ENCODE data around the gene RARS1.

Gene RARS1

DNA sequence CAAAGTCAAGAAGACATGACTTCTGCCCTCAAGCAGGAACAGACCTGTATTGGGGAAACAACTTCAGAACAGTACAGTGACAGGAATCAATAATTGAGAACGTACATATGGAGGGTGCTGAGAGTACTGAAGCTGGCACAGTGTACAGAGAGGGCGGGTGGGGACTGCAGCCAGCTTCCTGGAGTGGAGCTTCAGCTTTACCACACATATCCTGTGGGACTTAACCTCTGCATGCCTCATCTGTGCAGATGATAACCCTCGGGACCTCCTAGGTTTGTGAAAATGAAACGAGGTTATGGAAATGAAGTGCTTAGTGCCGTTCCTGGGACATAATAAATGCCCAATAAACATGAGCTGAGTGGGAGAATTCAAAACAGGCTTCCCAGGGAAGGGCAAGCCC is 22.1 kb upstream of the RARS1 start:
- Histone ChIP-seq H3K9ac (ENCODE audit: low read depth, low read length, poor library complexity, severe bottlenecking) (no peak overlapping the region), H3K36me3 (ENCODE audit: insufficient read depth, low read length) (no peaks in the 10 kb centered on the region), H2AFZ (ENCODE audit: low read length) (peak overlapping the region; percentile 60; the same call in 1 of the 2 replicates), H3K79me2 (ENCODE audit: insufficient read depth, low read length) (no peaks in the 10 kb centered on the region), H3K4me1 (ENCODE audit: insufficient read depth, low read length, poor library complexity, severe bottlenecking) (no peaks in the 10 kb centered on the region), H3F3A (ENCODE audit: low read depth) (no peaks in the 10 kb centered on the region), H4K20me1 (ENCODE audit: insufficient read depth, low read length, poor library complexity, severe bottlenecking) (no peaks in the 10 kb centered on the region), H3K9me3 (ENCODE audit: insufficient read depth, low read depth, low read length) (no peaks in the 10 kb centered on the region), H3K27me3 (ENCODE audit: insufficient read depth, low read length, poor library complexity, severe bottlenecking) (no peaks in the 10 kb centered on the region), H3K9me2 (replicated peaks; ENCODE audit: low read depth, low read length) (no peaks in the 10 kb centered on the region), H3K4me3 (ENCODE audit: low read length, poor library complexity, severe bottlenecking) (no peak overlapping the region), H3K4me2 (ENCODE audit: low read depth, low read length, poor library complexity, severe bottlenecking) (no peak overlapping the region)
- TF ChIP-seq, protein P1, sequence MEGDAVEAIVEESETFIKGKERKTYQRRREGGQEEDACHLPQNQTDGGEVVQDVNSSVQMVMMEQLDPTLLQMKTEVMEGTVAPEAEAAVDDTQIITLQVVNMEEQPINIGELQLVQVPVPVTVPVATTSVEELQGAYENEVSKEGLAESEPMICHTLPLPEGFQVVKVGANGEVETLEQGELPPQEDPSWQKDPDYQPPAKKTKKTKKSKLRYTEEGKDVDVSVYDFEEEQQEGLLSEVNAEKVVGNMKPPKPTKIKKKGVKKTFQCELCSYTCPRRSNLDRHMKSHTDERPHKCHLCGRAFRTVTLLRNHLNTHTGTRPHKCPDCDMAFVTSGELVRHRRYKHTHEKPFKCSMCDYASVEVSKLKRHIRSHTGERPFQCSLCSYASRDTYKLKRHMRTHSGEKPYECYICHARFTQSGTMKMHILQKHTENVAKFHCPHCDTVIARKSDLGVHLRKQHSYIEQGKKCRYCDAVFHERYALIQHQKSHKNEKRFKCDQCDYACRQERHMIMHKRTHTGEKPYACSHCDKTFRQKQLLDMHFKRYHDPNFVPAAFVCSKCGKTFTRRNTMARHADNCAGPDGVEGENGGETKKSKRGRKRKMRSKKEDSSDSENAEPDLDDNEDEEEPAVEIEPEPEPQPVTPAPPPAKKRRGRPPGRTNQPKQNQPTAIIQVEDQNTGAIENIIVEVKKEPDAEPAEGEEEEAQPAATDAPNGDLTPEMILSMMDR (conservative IDR thresholded peaks at IDR 0.05; ENCODE audit: low read length) = no peak
- no peak for TF ChIP-seq EZH2phosphoT487 (IDR thresholded peaks at IDR 0.05; ENCODE audit: borderline replicate concordance)

- Histone ChIP-seq H3K4me1 (ENCODE audit: insufficient read depth, low read length, poor library complexity, severe bottlenecking) (no peaks in the 10 kb centered on the region), H3K4me2 (ENCODE audit: low read depth, low read length, poor library complexity, severe bottlenecking) (no peak overlapping the region), H3K9me2 (replicated peaks; ENCODE audit: low read depth, low read length) (no peaks in the 10 kb centered on the region), H3K27me3 (ENCODE audit: insufficient read depth, low read length, poor library complexity, severe bottlenecking) (no peaks in the 10 kb centered on the region), H2AFZ (ENCODE audit: low read length) (no peak overlapping the region), H4K20me1 (ENCODE audit: insufficient read depth, low read length, poor library complexity, severe bottlenecking) (no peaks in the 10 kb centered on the region), H3K9me3 (ENCODE audit: insufficient read depth, low read depth, low read length) (no peaks in the 10 kb centered on the region), H3F3A (ENCODE audit: low read depth) (no peaks in the 10 kb centered on the region), H3K4me3 (ENCODE audit: low read length, poor library complexity, severe bottlenecking) (no peak overlapping the region), H3K36me3 (ENCODE audit: insufficient read depth, low read length) (no peaks in the 10 kb centered on the region), H3K79me2 (ENCODE audit: insufficient read depth, low read length) (no peaks in the 10 kb centered on the region), H3K9ac (ENCODE audit: low read depth, low read length, poor library complexity, severe bottlenecking) (no peak overlapping the region)
- TF ChIP-seq, protein P1 (conservative IDR thresholded peaks at IDR 0.05; ENCODE audit: low read length) = no peak
Measured at GRCh38 chr5:168464641-168465040, 21.6 kb upstream of the RARS1 start.

DNA sequence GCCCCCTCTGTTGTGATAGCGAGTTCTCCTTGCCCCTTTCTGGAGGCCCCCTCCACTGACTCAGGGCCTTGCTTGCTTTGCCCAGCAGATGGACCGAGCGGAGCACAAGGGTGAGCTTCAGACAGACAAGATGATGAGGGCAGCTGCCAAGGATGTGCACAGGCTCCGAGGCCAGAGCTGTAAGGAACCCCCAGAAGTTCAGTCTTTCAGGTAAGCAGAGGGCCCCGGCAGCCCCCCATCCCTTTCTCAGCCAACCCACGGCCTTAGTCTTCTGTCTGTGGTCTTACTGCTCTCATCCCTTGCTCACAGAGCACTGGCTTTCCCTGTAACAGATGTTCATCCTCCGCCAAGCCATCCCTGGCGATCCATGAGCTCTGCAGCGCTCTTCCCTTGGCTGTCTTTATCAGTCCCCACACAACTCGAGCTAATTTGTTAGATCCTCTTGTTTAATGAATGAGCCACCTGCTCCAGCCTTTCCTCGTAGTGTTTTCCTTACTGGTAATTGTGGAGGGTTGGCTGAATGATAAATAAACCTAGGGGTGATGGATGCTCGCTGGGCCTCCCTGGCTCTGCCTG is 18.4 kb upstream of the RARS1 start:
- TF ChIP-seq EZH2phosphoT487 (IDR thresholded peaks at IDR 0.05; ENCODE audit: borderline replicate concordance) = no peak
- TF ChIP-seq, protein P1 (conservative IDR thresholded peaks at IDR 0.05; ENCODE audit: low read length) = no peak
- H3K9me3 ChIP-seq (ENCODE audit: insufficient read depth, low read depth, low read length) = no peaks in the 10 kb centered on the region
- H3K36me3 ChIP-seq (ENCODE audit: insufficient read depth, low read length) = no peaks in the 10 kb centered on the region
- H2AFZ ChIP-seq (ENCODE audit: low read length) = no peak overlapping the region
- H3K4me3 ChIP-seq (ENCODE audit: low read length, poor library complexity, severe bottlenecking) = no peak overlapping the region
- no peak overlapping the region for H3K4me2 ChIP-seq (ENCODE audit: low read depth, low read length, poor library complexity, severe bottlenecking)
- H3K4me1 ChIP-seq (ENCODE audit: insufficient read depth, low read length, poor library complexity, severe bottlenecking) = no peaks in the 10 kb centered on the region
- H3K27me3 ChIP-seq (ENCODE audit: insufficient read depth, low read length, poor library complexity, severe bottlenecking) = no peaks in the 10 kb centered on the region
- no peaks in the 10 kb centered on the region for H4K20me1 ChIP-seq (ENCODE audit: insufficient read depth, low read length, poor library complexity, severe bottlenecking)
- no peak overlapping the region for H3K9ac ChIP-seq (ENCODE audit: low read depth, low read length, poor library complexity, severe bottlenecking)
- no peaks in the 10 kb centered on the region for H3F3A ChIP-seq (ENCODE audit: low read depth)
- no peaks in the 10 kb centered on the region for H3K79me2 ChIP-seq (ENCODE audit: insufficient read depth, low read length)
- H3K9me2 ChIP-seq (replicated peaks; ENCODE audit: low read depth, low read length) = no peaks in the 10 kb centered on the region

Measured in Loucy (cell line).